Retinal pigment epithelial cell (primary cell): ENCODE data around the gene PLAU.
A peak's percentile ranks its signal among the peaks of the same experiment; 100 is the strongest.

Experiments used
- DNase-seq: peaks from one replicate; pipeline ENCODE4 v3.0.0-alpha.2; 2010; ENCODE audit warnings: low read depth
- H3K4me3 ChIP-seq: 2 replicates; pipeline ENCODE4 v1.5.1; 2011; ENCODE audit warnings: mild to moderate bottlenecking, low read length, control low read depth, moderate library complexity
- TF ChIP-seq, protein P1 (sequence below): conservative IDR thresholded peaks from 2 replicates; pipeline ENCODE4 v1.5.1; 2011; ENCODE audit warnings: low read depth, low read length, control low read depth, inconsistent platforms

Gene PLAU

GRCh38 chr10:73899423-73899822, 11.5 kb upstream of the PLAU start:
- TF ChIP-seq, protein P1, sequence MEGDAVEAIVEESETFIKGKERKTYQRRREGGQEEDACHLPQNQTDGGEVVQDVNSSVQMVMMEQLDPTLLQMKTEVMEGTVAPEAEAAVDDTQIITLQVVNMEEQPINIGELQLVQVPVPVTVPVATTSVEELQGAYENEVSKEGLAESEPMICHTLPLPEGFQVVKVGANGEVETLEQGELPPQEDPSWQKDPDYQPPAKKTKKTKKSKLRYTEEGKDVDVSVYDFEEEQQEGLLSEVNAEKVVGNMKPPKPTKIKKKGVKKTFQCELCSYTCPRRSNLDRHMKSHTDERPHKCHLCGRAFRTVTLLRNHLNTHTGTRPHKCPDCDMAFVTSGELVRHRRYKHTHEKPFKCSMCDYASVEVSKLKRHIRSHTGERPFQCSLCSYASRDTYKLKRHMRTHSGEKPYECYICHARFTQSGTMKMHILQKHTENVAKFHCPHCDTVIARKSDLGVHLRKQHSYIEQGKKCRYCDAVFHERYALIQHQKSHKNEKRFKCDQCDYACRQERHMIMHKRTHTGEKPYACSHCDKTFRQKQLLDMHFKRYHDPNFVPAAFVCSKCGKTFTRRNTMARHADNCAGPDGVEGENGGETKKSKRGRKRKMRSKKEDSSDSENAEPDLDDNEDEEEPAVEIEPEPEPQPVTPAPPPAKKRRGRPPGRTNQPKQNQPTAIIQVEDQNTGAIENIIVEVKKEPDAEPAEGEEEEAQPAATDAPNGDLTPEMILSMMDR = no peak
- H3K4me3 ChIP-seq = no peak overlapping the region
- DNase-seq = no peak

- TF ChIP-seq, protein P1 = no peak
- DNase-seq = no peak
- no peak overlapping the region for H3K4me3 ChIP-seq
These were observed 10.9 kb upstream of the PLAU start for GRCh38 chr10:73900064-73900463.

- TF ChIP-seq, protein P1 = no peak
- H3K4me3 ChIP-seq = no peak overlapping the region
These were observed 9.7 kb upstream of the PLAU start for GRCh38 chr10:73901261-73901660.

GRCh38 chr10:73902351-73902750, 8.6 kb upstream of the PLAU start:
- TF ChIP-seq, protein P1 = no peak

More at GRCh38 chr10:73901261-73901660, 9.7 kb upstream of the PLAU start:
- DNase-seq = no peak

DNA sequence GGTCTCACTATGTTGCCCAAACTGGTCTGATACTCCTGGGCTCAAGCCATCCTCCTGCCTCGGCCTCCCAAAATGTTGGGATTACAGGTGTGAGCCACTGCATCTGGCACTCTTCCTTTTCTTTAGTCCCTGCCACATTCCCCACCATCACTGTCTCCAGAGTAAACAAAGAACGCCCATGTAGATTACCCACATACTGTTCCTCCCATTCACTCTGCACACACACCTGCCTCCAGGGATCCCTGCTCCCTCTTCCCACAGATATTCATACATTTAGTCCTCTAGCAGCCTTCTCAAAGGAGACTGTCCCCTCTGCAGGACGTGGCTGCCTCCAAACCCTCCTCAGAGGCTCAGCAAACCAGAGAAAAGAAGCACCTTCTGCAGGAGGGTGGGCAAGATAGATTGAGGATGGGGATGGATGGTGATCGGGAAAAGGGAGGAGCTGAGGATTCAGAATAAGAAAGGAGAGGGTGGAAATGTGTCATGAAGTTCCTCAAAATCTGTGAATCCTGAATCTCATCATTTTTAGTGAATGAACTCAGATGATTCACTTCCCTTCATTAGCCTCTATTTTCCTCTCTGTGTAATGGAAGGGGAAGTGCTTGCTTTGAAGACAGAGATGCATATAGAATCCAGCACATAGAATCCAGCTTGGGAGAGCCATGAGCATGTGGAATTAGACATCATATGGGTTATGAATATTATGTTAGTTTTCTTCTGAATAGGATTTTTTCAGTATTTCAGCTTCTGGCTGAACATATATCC, 5.5 kb upstream of the PLAU start:
- TF ChIP-seq, protein P1 = no peak
- no peak for DNase-seq
- H3K4me3 ChIP-seq = no peak overlapping the region

More at GRCh38 chr10:73902351-73902750, 8.6 kb upstream of the PLAU start:
- H3K4me3 ChIP-seq = no peak overlapping the region
- DNase-seq = no peak

- DNase-seq = peak; percentile 94
- no peak overlapping the region for H3K4me3 ChIP-seq
- TF ChIP-seq, protein P1 = no peak
These were observed 4.1 kb upstream of the PLAU start for GRCh38 chr10:73906524-73907447.
